Neural progenitor cell (in vitro differentiated cells): ENCODE data around the gene CITED4.
A peak's percentile ranks its signal among the peaks of the same experiment; 100 is the strongest.

Experiments
- EZH2 ChIP-seq: fragments of 200-600 bp; sonication (generic); IDR thresholded peaks from 2 replicates; pipeline ENCODE4 v1.6.1; 2017; ENCODE audit warnings: antibody characterized with exemption, mild to moderate bottlenecking, moderate library complexity
- TF ChIP-seq, protein P1 (sequence below): fragments of 200-600 bp; sonication (generic); IDR thresholded peaks from 2 replicates; pipeline ENCODE4 v1.5.1; 2017; ENCODE audit warnings: antibody characterized with exemption, mild to moderate bottlenecking

- peak; percentile 66 for TF ChIP-seq EZH2
- TF ChIP-seq, protein P1, sequence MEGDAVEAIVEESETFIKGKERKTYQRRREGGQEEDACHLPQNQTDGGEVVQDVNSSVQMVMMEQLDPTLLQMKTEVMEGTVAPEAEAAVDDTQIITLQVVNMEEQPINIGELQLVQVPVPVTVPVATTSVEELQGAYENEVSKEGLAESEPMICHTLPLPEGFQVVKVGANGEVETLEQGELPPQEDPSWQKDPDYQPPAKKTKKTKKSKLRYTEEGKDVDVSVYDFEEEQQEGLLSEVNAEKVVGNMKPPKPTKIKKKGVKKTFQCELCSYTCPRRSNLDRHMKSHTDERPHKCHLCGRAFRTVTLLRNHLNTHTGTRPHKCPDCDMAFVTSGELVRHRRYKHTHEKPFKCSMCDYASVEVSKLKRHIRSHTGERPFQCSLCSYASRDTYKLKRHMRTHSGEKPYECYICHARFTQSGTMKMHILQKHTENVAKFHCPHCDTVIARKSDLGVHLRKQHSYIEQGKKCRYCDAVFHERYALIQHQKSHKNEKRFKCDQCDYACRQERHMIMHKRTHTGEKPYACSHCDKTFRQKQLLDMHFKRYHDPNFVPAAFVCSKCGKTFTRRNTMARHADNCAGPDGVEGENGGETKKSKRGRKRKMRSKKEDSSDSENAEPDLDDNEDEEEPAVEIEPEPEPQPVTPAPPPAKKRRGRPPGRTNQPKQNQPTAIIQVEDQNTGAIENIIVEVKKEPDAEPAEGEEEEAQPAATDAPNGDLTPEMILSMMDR, result no peak
Measured at GRCh38 chr1:40818264-40818961, 43.8 kb downstream of the CITED4 start.
